ENCODE measurements around the gene GARIN5B.

DNA sequence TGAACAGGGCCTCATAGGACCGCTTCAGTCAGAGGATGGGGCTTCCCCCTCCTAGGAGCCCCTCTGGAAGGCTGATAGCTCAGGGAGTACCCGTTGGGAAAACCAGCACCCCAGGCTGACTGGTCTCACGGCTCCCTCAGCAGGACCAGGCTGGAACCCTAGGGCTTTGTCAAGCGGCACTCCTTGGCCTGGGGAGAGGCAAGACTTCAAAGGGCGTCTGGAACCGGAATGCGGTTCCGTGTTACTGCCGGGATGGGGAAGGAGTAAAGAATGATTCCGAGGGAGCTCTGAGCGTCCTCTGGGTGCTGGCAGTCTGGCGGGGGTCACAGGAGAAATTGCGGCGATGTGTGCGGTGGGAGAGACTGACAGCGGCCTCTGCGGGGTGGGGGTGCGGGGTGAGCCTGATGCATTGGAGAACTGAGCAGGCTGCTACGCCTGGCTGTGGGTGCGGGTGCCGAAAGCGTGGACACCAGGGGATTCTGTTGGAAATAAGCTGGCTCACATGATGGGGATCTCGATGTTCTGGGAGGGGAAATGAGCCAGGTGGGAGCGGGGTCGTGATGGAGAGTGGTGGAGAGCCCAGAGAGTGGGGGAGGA, 10.4 kb downstream of the GARIN5B start:
- TF ChIP-seq CTCF (CRISPR knock-in tag; IDR thresholded peaks at IDR 0.05): no peak
- no peak for TF ChIP-seq PHB2 (IDR thresholded peaks at IDR 0.05; ENCODE audit: partially characterized antibody)
- no peak for TF ChIP-seq SP2 (CRISPR knock-in tag; IDR thresholded peaks at IDR 0.05)
- TF ChIP-seq HDAC1 (CRISPR knock-in tag; IDR thresholded peaks at IDR 0.05): no peak
- TF ChIP-seq FOXM1 (CRISPR knock-in tag; IDR thresholded peaks at IDR 0.05): no peak
- TF ChIP-seq KLF16 (CRISPR knock-in tag; IDR thresholded peaks at IDR 0.05): no peak
- TF ChIP-seq MAFK (conservative IDR thresholded peaks at IDR 0.05 in 1 of 2, IDR thresholded peaks at IDR 0.05 in 1 of 2; ENCODE audit: low read length in 2 of 2): no peak
- no peak for TF ChIP-seq TP53 (CRISPR knock-in tag; conservative IDR thresholded peaks at IDR 0.05)
- TF ChIP-seq JUND (CRISPR knock-in tag; IDR thresholded peaks at IDR 0.05): no peak
- no peak for TF ChIP-seq STAG1 (CRISPR knock-in tag; IDR thresholded peaks at IDR 0.05)
- TF ChIP-seq, protein P1, sequence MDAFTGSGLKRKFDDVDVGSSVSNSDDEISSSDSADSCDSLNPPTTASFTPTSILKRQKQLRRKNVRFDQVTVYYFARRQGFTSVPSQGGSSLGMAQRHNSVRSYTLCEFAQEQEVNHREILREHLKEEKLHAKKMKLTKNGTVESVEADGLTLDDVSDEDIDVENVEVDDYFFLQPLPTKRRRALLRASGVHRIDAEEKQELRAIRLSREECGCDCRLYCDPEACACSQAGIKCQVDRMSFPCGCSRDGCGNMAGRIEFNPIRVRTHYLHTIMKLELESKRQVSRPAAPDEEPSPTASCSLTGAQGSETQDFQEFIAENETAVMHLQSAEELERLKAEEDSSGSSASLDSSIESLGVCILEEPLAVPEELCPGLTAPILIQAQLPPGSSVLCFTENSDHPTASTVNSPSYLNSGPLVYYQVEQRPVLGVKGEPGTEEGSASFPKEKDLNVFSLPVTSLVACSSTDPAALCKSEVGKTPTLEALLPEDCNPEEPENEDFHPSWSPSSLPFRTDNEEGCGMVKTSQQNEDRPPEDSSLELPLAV (CRISPR knock-in tag; conservative IDR thresholded peaks at IDR 0.05; ENCODE audit: low read depth): no peak
